Neural progenitor cell (in vitro differentiated cells): ENCODE data around the gene MYO1C. TPM values are rescaled to one million over a fixed set of nuclear protein-coding genes. Genes with fewer than 3 reads are reported as not detected.

ENCODE experiments used
- DNase-seq: peaks from one replicate; pipeline ENCODE4 v3.0.0-alpha.2; 2016; ENCODE audit warnings: low spot score
- H2AFZ ChIP-seq: fragments of 200-600 bp; sonication (generic); replicated peaks from 2 replicates; pipeline ENCODE4 v1.6.1; 2016; ENCODE audit warnings: antibody characterized with exemption
- H3F3A ChIP-seq: fragments of 200-600 bp; sonication (generic); 2 replicates; pipeline ENCODE4 v1.6.1; 2016; ENCODE audit warnings: antibody characterized with exemption, low read depth
- H3K27ac ChIP-seq: fragments of 200-600 bp; sonication (generic); 2 replicates; pipeline ENCODE4 v1.5.1; 2016; ENCODE audit warnings: mild to moderate bottlenecking
- H3K27me3 ChIP-seq: fragments of 200-600 bp; sonication (generic); 2 replicates; pipeline ENCODE4 v1.6.1; 2016; ENCODE audit warnings: mild to moderate bottlenecking, moderate library complexity
- H3K36me3 ChIP-seq: fragments of 200-600 bp; sonication (generic); 2 replicates; pipeline ENCODE4 v1.5.1; 2016
- H3K4me1 ChIP-seq: fragments of 200-600 bp; sonication (generic); 2 replicates; pipeline ENCODE4 v1.6.1; 2016; ENCODE audit warnings: mixed run types
- H3K4me2 ChIP-seq: fragments of 200-600 bp; sonication (generic); 2 replicates; pipeline ENCODE4 v1.6.1; 2016
- H3K4me3 ChIP-seq: fragments of 200-600 bp; sonication (generic); 2 replicates; pipeline ENCODE4 v1.5.1; 2016
- H3K79me2 ChIP-seq: fragments of 200-600 bp; sonication (generic); 2 replicates; pipeline ENCODE4 v1.6.1; 2016; ENCODE audit warnings: low read depth
- H3K9ac ChIP-seq: fragments of 200-600 bp; sonication (generic); 2 replicates; pipeline ENCODE4 v1.6.1; 2016
- H3K9me3 ChIP-seq: fragments of 200-600 bp; sonication (generic); 2 replicates; pipeline ENCODE4 v1.5.1; 2016; ENCODE audit warnings: low read depth
- H4K20me1 ChIP-seq: fragments of 200-600 bp; sonication (generic); 2 replicates; pipeline ENCODE4 v1.6.1; 2016; ENCODE audit warnings: low read depth
- H3K27ac Mint-ChIP-seq: 3 replicates; pipeline ENCODE4 v1.8.0; 2021; ENCODE audit warnings: mixed read lengths
- H3K27me3 Mint-ChIP-seq: 2 replicates; pipeline ENCODE4 v1.8.0; 2022; ENCODE audit warnings: low read depth, mild to moderate bottlenecking, inconsistent platforms, moderate library complexity, mixed read lengths; ENCODE audit not compliant: insufficient read depth
- H3K36me3 Mint-ChIP-seq: 3 replicates; pipeline ENCODE4 v1.8.0; 2021; ENCODE audit warnings: mixed read lengths
- H3K4me1 Mint-ChIP-seq: 3 replicates; pipeline ENCODE4 v1.8.0; 2021; ENCODE audit warnings: mixed read lengths
- H3K4me3 Mint-ChIP-seq: 3 replicates; pipeline ENCODE4 v1.8.0; 2021; ENCODE audit warnings: mild to moderate bottlenecking, moderate library complexity, mixed read lengths
- H3K9me3 Mint-ChIP-seq: 3 replicates; pipeline ENCODE4 v1.8.0; 2020; ENCODE audit warnings: mixed read lengths
- EZH2 ChIP-seq: fragments of 200-600 bp; sonication (generic); IDR thresholded peaks from 2 replicates; pipeline ENCODE4 v1.6.1; 2017; ENCODE audit warnings: antibody characterized with exemption, mild to moderate bottlenecking, moderate library complexity
- EZH2phosphoT487 ChIP-seq: fragments of 200-600 bp; sonication (generic); IDR thresholded peaks from 2 replicates; pipeline ENCODE4 v1.6.1; 2017; ENCODE audit warnings: antibody characterized with exemption
- total RNA-seq: library from RNA; depleted of rRNA; stranded (reverse); fragments of >200 nt; gene quantifications from 2 replicates; pipeline ENCODE4 v1.2.3, GENCODE V29; 2015; ENCODE audit warnings: low replicate concordance
- TF ChIP-seq, protein P1 (sequence below): fragments of 200-600 bp; sonication (generic); IDR thresholded peaks from 2 replicates; pipeline ENCODE4 v1.5.1; 2017; ENCODE audit warnings: antibody characterized with exemption, mild to moderate bottlenecking

MYO1C gene
- total RNA-seq, 1 donor from 2014 or later: 28.7 TPM

DNA sequence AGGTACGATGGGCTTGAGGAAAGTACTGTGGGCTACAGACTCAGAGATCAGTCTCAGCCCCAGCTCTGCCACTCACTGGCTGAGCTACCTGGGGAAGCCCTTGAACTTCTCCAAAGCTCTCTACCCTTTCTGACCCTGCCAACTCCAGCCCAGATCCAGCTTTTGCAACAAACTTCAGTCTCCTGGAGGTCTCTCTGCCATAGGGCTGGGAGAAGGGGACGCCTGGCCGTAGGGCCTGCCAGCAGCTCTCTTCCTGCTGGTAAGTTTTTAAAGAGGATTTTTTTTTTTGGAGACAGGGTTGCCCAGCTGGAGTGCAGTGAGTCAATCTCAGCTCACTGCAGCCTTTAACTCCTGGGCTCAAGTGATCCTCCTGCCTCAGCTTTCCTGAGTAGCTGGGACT is 12.4 kb upstream of the MYO1C start:
- Histone ChIP-seq H4K20me1 (no peaks in the 10 kb centered on the region), H2AFZ (no peak overlapping the region), H3K4me3 (no peak overlapping the region), H3K9ac (no peak overlapping the region), H3K27me3 (no peaks in the 10 kb centered on the region), H3K27ac (no peak overlapping the region), H3K9me3 (no peaks in the 10 kb centered on the region), H3K4me1 (peaks cover 4% of the 10 kb centered on the region), H3K36me3 (no peaks in the 10 kb centered on the region), H3K79me2 (no peaks in the 10 kb centered on the region), H3K4me2 (no peak overlapping the region), H3F3A (no peaks in the 10 kb centered on the region)
- TF ChIP-seq EZH2 (no peak), EZH2phosphoT487 (no peak)
- TF ChIP-seq, protein P1, sequence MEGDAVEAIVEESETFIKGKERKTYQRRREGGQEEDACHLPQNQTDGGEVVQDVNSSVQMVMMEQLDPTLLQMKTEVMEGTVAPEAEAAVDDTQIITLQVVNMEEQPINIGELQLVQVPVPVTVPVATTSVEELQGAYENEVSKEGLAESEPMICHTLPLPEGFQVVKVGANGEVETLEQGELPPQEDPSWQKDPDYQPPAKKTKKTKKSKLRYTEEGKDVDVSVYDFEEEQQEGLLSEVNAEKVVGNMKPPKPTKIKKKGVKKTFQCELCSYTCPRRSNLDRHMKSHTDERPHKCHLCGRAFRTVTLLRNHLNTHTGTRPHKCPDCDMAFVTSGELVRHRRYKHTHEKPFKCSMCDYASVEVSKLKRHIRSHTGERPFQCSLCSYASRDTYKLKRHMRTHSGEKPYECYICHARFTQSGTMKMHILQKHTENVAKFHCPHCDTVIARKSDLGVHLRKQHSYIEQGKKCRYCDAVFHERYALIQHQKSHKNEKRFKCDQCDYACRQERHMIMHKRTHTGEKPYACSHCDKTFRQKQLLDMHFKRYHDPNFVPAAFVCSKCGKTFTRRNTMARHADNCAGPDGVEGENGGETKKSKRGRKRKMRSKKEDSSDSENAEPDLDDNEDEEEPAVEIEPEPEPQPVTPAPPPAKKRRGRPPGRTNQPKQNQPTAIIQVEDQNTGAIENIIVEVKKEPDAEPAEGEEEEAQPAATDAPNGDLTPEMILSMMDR: no peak
- Mint-ChIP-seq H3K9me3 (no peaks in the 10 kb centered on the region), H3K4me1 (peaks cover 7% of the 10 kb centered on the region), H3K36me3 (peaks cover 2% of the 10 kb centered on the region), H3K4me3 (no peak overlapping the region), H3K27ac (no peak overlapping the region), H3K27me3 (peaks cover 2% of the 10 kb centered on the region)
- DNase-seq: no peak

DNA sequence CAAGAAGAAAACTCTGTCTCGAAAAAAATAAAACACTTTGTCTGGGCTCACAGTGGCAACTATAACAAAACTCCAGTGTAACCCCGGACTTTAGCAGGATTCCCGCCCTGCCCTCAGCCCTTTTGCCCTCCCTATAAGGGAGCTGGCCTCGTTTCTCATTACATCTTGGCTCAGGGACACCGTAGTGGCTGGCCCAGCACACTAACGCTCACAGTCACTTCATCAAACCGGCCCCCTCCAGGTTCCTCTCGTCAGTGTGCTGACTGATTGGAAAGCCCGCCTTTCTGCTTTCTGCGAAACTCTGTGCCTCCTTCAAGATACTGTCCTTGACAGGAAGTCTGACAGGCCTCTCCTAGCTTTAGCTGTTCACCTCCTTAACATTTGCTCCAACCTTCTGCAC is 11.2 kb upstream of the MYO1C start:
- H3K4me3 ChIP-seq: no peak overlapping the region
- H3K79me2 ChIP-seq: no peaks in the 10 kb centered on the region
- Mint-ChIP-seq H3K27ac (no peak overlapping the region), H3K4me3 (no peak overlapping the region), H3K27me3 (peaks cover 2% of the 10 kb centered on the region), H3K36me3 (peaks cover 1% of the 10 kb centered on the region), H3K4me1 (peaks cover 7% of the 10 kb centered on the region), H3K9me3 (no peaks in the 10 kb centered on the region)
- H3K9ac ChIP-seq: no peak overlapping the region
- H3K4me1 ChIP-seq: peaks cover 4% of the 10 kb centered on the region
- TF ChIP-seq EZH2 (no peak), EZH2phosphoT487 (no peak)
- TF ChIP-seq, protein P1: no peak
- no peaks in the 10 kb centered on the region for H3K9me3 ChIP-seq
- H3K36me3 ChIP-seq: no peaks in the 10 kb centered on the region
- no peaks in the 10 kb centered on the region for H4K20me1 ChIP-seq
- H3K4me2 ChIP-seq: no peak overlapping the region
- no peak overlapping the region for H2AFZ ChIP-seq
- H3F3A ChIP-seq: no peaks in the 10 kb centered on the region
- no peak overlapping the region for H3K27ac ChIP-seq
- H3K27me3 ChIP-seq: no peaks in the 10 kb centered on the region
- no peak for DNase-seq

DNA sequence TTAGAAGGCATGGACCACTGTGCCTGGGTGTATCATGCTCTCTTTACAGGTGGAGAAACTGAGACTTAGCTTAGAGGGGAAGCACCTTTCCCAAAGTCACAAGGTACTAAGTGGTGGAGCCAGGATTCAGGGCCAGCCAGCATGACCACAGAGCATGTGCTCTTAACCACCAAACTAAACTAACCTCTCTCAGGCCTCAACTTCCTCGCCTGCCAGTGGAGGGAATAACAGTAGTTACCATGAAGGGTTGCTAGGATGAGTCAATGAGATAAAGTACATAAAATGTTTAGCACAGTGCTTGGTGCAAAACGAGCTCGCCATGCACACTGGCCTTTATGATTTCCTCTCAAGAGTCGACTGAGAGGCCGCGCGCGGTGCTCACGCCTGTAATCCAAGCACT is 6.4 kb upstream of the MYO1C start:
- no peaks in the 10 kb centered on the region for H3K4me1 ChIP-seq
- Mint-ChIP-seq H3K27ac (no peak overlapping the region), H3K4me1 (peaks cover 5% of the 10 kb centered on the region), H3K4me3 (no peak overlapping the region), H3K9me3 (no peaks in the 10 kb centered on the region), H3K27me3 (peaks cover 3% of the 10 kb centered on the region), H3K36me3 (no peaks in the 10 kb centered on the region)
- no peak overlapping the region for H3K4me2 ChIP-seq
- H3K4me3 ChIP-seq: no peak overlapping the region
- H3K27me3 ChIP-seq: no peaks in the 10 kb centered on the region
- H3K9ac ChIP-seq: no peak overlapping the region
- H3F3A ChIP-seq: no peaks in the 10 kb centered on the region
- no peak overlapping the region for H2AFZ ChIP-seq
- H3K36me3 ChIP-seq: no peaks in the 10 kb centered on the region
- no peak for DNase-seq
- no peaks in the 10 kb centered on the region for H3K79me2 ChIP-seq
- TF ChIP-seq, protein P1: no peak
- TF ChIP-seq EZH2phosphoT487: no peak
- TF ChIP-seq EZH2: no peak
- H3K27ac ChIP-seq: no peak overlapping the region
- no peaks in the 10 kb centered on the region for H4K20me1 ChIP-seq
- no peaks in the 10 kb centered on the region for H3K9me3 ChIP-seq
